Measurements from ENCODE around the gene ZNF211. TPM values are rescaled to one million over a fixed set of nuclear protein-coding genes. Genes with fewer than 3 reads are reported as not detected.

The ZNF211 gene
- total and polyA plus RNA-seq, 9 of the 15 experiments (the other 6 are each of a cell fraction or from before 2014, with no cell fraction given) = 1.3 to 11.6 (median 4.5) TPM

GRCh38 chr19:57687363-57688010 is 54.5 kb downstream of the ZNF211 start (continued):
- no peak for TF ChIP-seq LEF1 (IDR thresholded peaks at IDR 0.05)
- TF ChIP-seq CTBP1 (IDR thresholded peaks at IDR 0.05; ENCODE audit: borderline replicate concordance) = no peak
- TF ChIP-seq ZNF280A (IDR thresholded peaks at IDR 0.05; ENCODE audit: low read depth, partially characterized antibody) = peak; percentile 85
- TF ChIP-seq HEY1 (CRISPR knock-in tag; IDR thresholded peaks at IDR 0.05; ENCODE audit: borderline replicate concordance) = no peak
- no peak for TF ChIP-seq SMARCA5 (IDR thresholded peaks at IDR 0.05)
- no peak for TF ChIP-seq E2F8 (IDR thresholded peaks at IDR 0.05; ENCODE audit: low read depth, partially characterized antibody)
- TF ChIP-seq ZSCAN32 (CRISPR knock-in tag; IDR thresholded peaks at IDR 0.05) = no peak
- TF ChIP-seq FOS (IDR thresholded peaks at IDR 0.05; ENCODE audit: extremely low read depth, insufficient read length) = no peak

Data from K562 (cell line).